HepG2 (cell line): ENCODE measurements around the gene CD72. TPM values are rescaled to one million over a fixed set of nuclear protein-coding genes. Genes with fewer than 3 reads are reported as not detected.

Source experiments
- DNMT1 ChIP-seq: sonication (generic); formaldehyde crosslinking; IDR thresholded peaks from 2 replicates; pipeline ENCODE4 v1.5.1; 2020; ENCODE audit warnings: mild to moderate bottlenecking, missing genetic modification reagents
- ELK4 ChIP-seq: sonication (generic); formaldehyde crosslinking; IDR thresholded peaks from 2 replicates; pipeline ENCODE4 v1.9.0; 2021; ENCODE audit warnings: missing genetic modification reagents, borderline replicate concordance
- JUNB ChIP-seq: sonication (generic); formaldehyde crosslinking; IDR thresholded peaks from 2 replicates; pipeline ENCODE4 v1.8.0; 2022; ENCODE audit warnings: missing genetic modification reagents, mild to moderate bottlenecking, borderline replicate concordance
- KLF13 ChIP-seq: sonication (generic); formaldehyde crosslinking; IDR thresholded peaks from 2 replicates; pipeline ENCODE4 v1.4.0; 2020; ENCODE audit warnings: mild to moderate bottlenecking, missing genetic modification reagents
- MLXIP ChIP-seq: sonication (generic); formaldehyde crosslinking; IDR thresholded peaks from 2 replicates; pipeline ENCODE4 v1.9.0; 2021; ENCODE audit warnings: missing genetic modification reagents, borderline replicate concordance
- MYC ChIP-seq: sonication (generic); formaldehyde crosslinking; IDR thresholded peaks from 2 replicates; pipeline ENCODE4 v1.9.0; 2021; ENCODE audit warnings: missing genetic modification reagents, borderline replicate concordance
- MYPOP ChIP-seq: sonication (generic); formaldehyde crosslinking; IDR thresholded peaks from 2 replicates; pipeline ENCODE4 v1.8.1; 2023; ENCODE audit warnings: mild to moderate bottlenecking, moderate library complexity, missing genetic modification reagents
- ONECUT2 ChIP-seq: sonication (generic); formaldehyde crosslinking; IDR thresholded peaks from 2 replicates; pipeline ENCODE4 v1.4.0; 2020; ENCODE audit warnings: missing genetic modification reagents
- PHF21A ChIP-seq: sonication (generic); formaldehyde crosslinking; IDR thresholded peaks from 2 replicates; pipeline ENCODE4 v1.5.0; 2020; ENCODE audit warnings: mild to moderate bottlenecking, missing genetic modification reagents
- SMYD3 ChIP-seq: sonication (generic); formaldehyde crosslinking; IDR thresholded peaks from 2 replicates; pipeline ENCODE4 v1.8.1; 2023; ENCODE audit warnings: mild to moderate bottlenecking, missing genetic modification reagents
- SOX13 ChIP-seq, 3 experiments: fragments of 450-650 bp in 1 of 3; sonication (generic) in 1 of 3; formaldehyde crosslinking in 1 of 3; IDR thresholded peaks in 2 of 3; conservative IDR thresholded peaks in 1 of 3; 2 replicates each; pipeline versions ENCODE4 v1.5.0 to v1.6.1; 2016 to 2020; ENCODE audit warnings: antibody characterized with exemption in 1 of 3, mild to moderate bottlenecking in 1 of 3, missing compliant biosample characterization in 1 of 3, missing genetic modification reagents in 1 of 3, moderate library complexity in 1 of 3
- TRIM24 ChIP-seq: sonication (generic); formaldehyde crosslinking; IDR thresholded peaks from 2 replicates; pipeline ENCODE4 v1.8.0; 2022; ENCODE audit warnings: mild to moderate bottlenecking, missing genetic modification reagents
- ZBTB33 ChIP-seq: sonication (generic); formaldehyde crosslinking; IDR thresholded peaks from 2 replicates; pipeline ENCODE4 v1.4.0; 2020; ENCODE audit warnings: missing genetic modification reagents
- ZBTB7A ChIP-seq: sonication (generic); formaldehyde crosslinking; IDR thresholded peaks from 2 replicates; pipeline ENCODE4 v1.8.0; 2022; ENCODE audit warnings: mild to moderate bottlenecking, missing genetic modification reagents
- ZNF101 ChIP-seq: sonication (generic); formaldehyde crosslinking; IDR thresholded peaks from 2 replicates; pipeline ENCODE4 v1.4.0; 2020; ENCODE audit warnings: mild to moderate bottlenecking, low read depth, missing genetic modification reagents, borderline replicate concordance
- ZNF17 ChIP-seq: sonication (generic); formaldehyde crosslinking; IDR thresholded peaks from 2 replicates; pipeline ENCODE4 v1.5.0; 2020; ENCODE audit warnings: mild to moderate bottlenecking, missing genetic modification reagents
- ZNF256 ChIP-seq: sonication (generic); formaldehyde crosslinking; conservative IDR thresholded peaks from 2 replicates; pipeline ENCODE4 v1.4.0; 2020; ENCODE audit warnings: missing genetic modification reagents
- ZNF317 ChIP-seq: sonication (generic); formaldehyde crosslinking; IDR thresholded peaks from 2 replicates; pipeline ENCODE4 v1.5.0; 2020; ENCODE audit warnings: mild to moderate bottlenecking, missing genetic modification reagents
- ZNF530 ChIP-seq: sonication (generic); formaldehyde crosslinking; IDR thresholded peaks from 2 replicates; pipeline ENCODE4 v1.5.0; 2020; ENCODE audit warnings: low read depth, mild to moderate bottlenecking, missing genetic modification reagents
- ZNF558 ChIP-seq: sonication (generic); formaldehyde crosslinking; IDR thresholded peaks from 2 replicates; pipeline ENCODE4 v1.9.0; 2022; ENCODE audit warnings: mild to moderate bottlenecking, missing genetic modification reagents, borderline replicate concordance
- polyA plus RNA-seq, 8 experiments: library from polyadenylated mRNA; depleted of rRNA in 3 of 8; stranded (reverse) in 7 of 8; unstranded in 1 of 8; fragments of >200 nt; fragmentation: Illumina TruSeq in 4 of 8; extraction: Trizol in 4 of 8; gene quantifications; 2 replicates each; pipeline versions ENCODE4 v1.2.1 to v1.2.3, GENCODE V29; 2011 to 2016; ENCODE audit warnings: low read depth in 4 of 8, missing spikeins in 1 of 8, mixed read lengths in 1 of 8; ENCODE audit not compliant: insufficient read depth in 1 of 8
- total RNA-seq, 5 experiments: library from RNA; depleted of rRNA; stranded (reverse); fragments of >200 nt; fragmentation: Illumina TruSeq; extraction: Trizol; gene quantifications; 2 replicates each; pipeline ENCODE4 v1.2.3, GENCODE V29; 2016; ENCODE audit warnings: low read depth in 1 of 5
- TF ChIP-seq, protein P1 (sequence below), 2 experiments: fragments of 450-650 bp in 1 of 2; sonication (generic) in 1 of 2; formaldehyde crosslinking; IDR thresholded peaks; 2 replicates each; pipeline versions ENCODE4 v1.5.0 to v1.8.0; 2020 to 2022; ENCODE audit warnings: mild to moderate bottlenecking in 1 of 2, missing genetic modification reagents in 1 of 2

CD72 gene
- total and polyA plus RNA-seq, 2 of the 13 experiments (the other 11 are each of a cell fraction or from before 2014, with no cell fraction given) = 0.18 to 1.1 TPM

- no peak for TF ChIP-seq MLXIP
- no peak for TF ChIP-seq MYPOP (CRISPR knock-in tag)
- TF ChIP-seq ZNF530 (CRISPR knock-in tag) = 0 out of 2 replicates have a peak, but pooled peaks have one; percentile 48
- TF ChIP-seq ZBTB33 (CRISPR knock-in tag) = no peak
- peak; percentile 39; the same call in 1 of the 2 replicates for TF ChIP-seq ZNF317
- no peak for TF ChIP-seq ELK4 (CRISPR knock-in tag)
- TF ChIP-seq JUNB (CRISPR knock-in tag) = no peak
- no peak for TF ChIP-seq ZBTB7A (CRISPR knock-in tag)
- TF ChIP-seq MYC (CRISPR knock-in tag) = no peak
- TF ChIP-seq, protein P1, sequence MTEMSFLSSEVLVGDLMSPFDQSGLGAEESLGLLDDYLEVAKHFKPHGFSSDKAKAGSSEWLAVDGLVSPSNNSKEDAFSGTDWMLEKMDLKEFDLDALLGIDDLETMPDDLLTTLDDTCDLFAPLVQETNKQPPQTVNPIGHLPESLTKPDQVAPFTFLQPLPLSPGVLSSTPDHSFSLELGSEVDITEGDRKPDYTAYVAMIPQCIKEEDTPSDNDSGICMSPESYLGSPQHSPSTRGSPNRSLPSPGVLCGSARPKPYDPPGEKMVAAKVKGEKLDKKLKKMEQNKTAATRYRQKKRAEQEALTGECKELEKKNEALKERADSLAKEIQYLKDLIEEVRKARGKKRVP (CRISPR knock-in tag; IDR thresholded peaks at IDR 0.05) = no peak
- TF ChIP-seq DNMT1 (CRISPR knock-in tag) = no peak
- TF ChIP-seq ONECUT2 (CRISPR knock-in tag) = 0 out of 2 replicates have a peak, but pooled peaks have one; percentile 5
- TF ChIP-seq SOX13 (IDR thresholded peaks at IDR 0.05) = no peak
- no peak for TF ChIP-seq SOX13 (CRISPR knock-in tag; conservative IDR thresholded peaks at IDR 0.05 in 1 of 2, IDR thresholded peaks at IDR 0.05 in 1 of 2)
- TF ChIP-seq PHF21A (CRISPR knock-in tag) = no peak
- peak; percentile 71; the same call in 1 of the 2 replicates for TF ChIP-seq KLF13 (CRISPR knock-in tag)
- no peak for TF ChIP-seq ZNF101 (CRISPR knock-in tag)
- TF ChIP-seq TRIM24 (CRISPR knock-in tag) = no peak
- TF ChIP-seq SMYD3 (CRISPR knock-in tag) = peak; percentile 85
- no peak for TF ChIP-seq ZNF17 (CRISPR knock-in tag)
- peak; percentile 72; the same call in 1 of the 2 replicates for TF ChIP-seq ZNF558 (CRISPR knock-in tag)
- TF ChIP-seq ZNF256 (CRISPR knock-in tag) = no peak
Measured at GRCh38 chr9:35603506-35603985, 14.7 kb downstream of the CD72 start (continued).
